Measurements from ENCODE around the gene CTNND2. TPM values are rescaled to one million over a fixed set of nuclear protein-coding genes. Genes with fewer than 3 reads are reported as not detected.
"Not testable (repeated sequence)": the region's sequence is repeated elsewhere in the genome, so short reads cannot be mapped to it uniquely, and the experiment has no call there.

Gene CTNND2
- total and polyA plus RNA-seq, 2 donors (not counting 1 experiment from before 2014, with no cell fraction given), result not detected

DNA sequence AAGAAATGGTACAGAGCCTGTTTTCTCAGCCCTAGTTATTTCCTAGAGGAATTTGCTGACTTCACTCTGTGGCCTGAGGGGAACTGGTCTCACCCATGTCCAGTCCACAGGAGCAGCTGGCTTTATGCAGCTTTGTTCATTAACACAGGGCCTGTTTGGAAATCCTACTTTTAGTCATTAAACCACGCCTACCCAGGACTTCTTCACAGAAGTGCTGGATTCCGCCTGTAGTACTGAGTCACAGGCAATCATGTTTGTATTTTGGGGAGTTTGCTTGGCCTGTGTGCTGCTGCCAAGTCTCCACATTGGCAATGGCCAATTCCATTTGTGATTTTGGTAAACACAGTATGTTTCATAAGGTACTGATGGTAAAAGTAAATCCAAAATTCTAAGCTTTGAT is 52.8 kb downstream of the CTNND2 start:
- ChIA-PET POLR2A (no interaction called here), CTCF (interaction anchor here (0.6 kb wide), 1 partner anchor 37 kb away, joined by 3 read pairs; no protein-coding TSS in a partner anchor)
- intact Hi-C loops (cut with micrococcal nuclease), result no loop called here
- Mint-ChIP-seq H3K9me3 (ENCODE audit: insufficient read depth) (no peaks in the 10 kb centered on the region), H3K4me3 (no peak overlapping the region), H3K4me1 (no peaks in the 10 kb centered on the region), H3K27ac (no peak overlapping the region), H3K27me3 (no peaks in the 10 kb centered on the region)
- no peaks in the 10 kb centered on the region for H3K27me3 ChIP-seq (replicated peaks in 1 of 4; ENCODE audit: control extremely low read depth in 1 of 4, control insufficient read depth in 3 of 4, insufficient read depth in 4 of 4, low read length in 3 of 4)
- H3K9me3 ChIP-seq (ENCODE audit: control extremely low read depth in 1 of 3, control insufficient read depth in 2 of 3, insufficient read depth in 1 of 3, low read length in 2 of 3), result no peaks in the 10 kb centered on the region
- no peak overlapping the region for H2AFZ ChIP-seq (ENCODE audit: insufficient read depth, low read depth, low read length, poor library complexity, severe bottlenecking)
- H3K9ac ChIP-seq (ENCODE audit: low read length), result no peak overlapping the region
- DNase-seq (no peak), ATAC-seq (ENCODE audit: low read depth) (no peak)
- no peaks in the 10 kb centered on the region for H3K79me2 ChIP-seq (ENCODE audit: control insufficient read depth, insufficient read depth, low read length)
- no peak overlapping the region for H3K27ac ChIP-seq (ENCODE audit: low read length in 2 of 2)
- 83% methylated on average over 1 of the region's 2 CpGs for WGBS (ENCODE audit: insufficient coverage)
- no peaks in the 10 kb centered on the region for H4K20me1 ChIP-seq (ENCODE audit: control insufficient read depth, insufficient read depth, low read length, poor library complexity, severe bottlenecking)
- H3K36me3 ChIP-seq (replicated peaks in 1 of 2; ENCODE audit: control extremely low read depth in 1 of 2, control insufficient read depth in 1 of 2, extremely low read depth in 1 of 2, insufficient read depth in 2 of 2, low read length in 1 of 2), result no peaks in the 10 kb centered on the region
- H3K4me2 ChIP-seq (replicated peaks; ENCODE audit: low read depth, low read length, poor library complexity, severe bottlenecking), result no peak overlapping the region
- no peak for TF ChIP-seq EZH2 (IDR thresholded peaks at IDR 0.05; ENCODE audit: borderline replicate concordance, insufficient read depth, low read depth, low read length, poor library complexity, severe bottlenecking)
- TF ChIP-seq, protein P1, sequence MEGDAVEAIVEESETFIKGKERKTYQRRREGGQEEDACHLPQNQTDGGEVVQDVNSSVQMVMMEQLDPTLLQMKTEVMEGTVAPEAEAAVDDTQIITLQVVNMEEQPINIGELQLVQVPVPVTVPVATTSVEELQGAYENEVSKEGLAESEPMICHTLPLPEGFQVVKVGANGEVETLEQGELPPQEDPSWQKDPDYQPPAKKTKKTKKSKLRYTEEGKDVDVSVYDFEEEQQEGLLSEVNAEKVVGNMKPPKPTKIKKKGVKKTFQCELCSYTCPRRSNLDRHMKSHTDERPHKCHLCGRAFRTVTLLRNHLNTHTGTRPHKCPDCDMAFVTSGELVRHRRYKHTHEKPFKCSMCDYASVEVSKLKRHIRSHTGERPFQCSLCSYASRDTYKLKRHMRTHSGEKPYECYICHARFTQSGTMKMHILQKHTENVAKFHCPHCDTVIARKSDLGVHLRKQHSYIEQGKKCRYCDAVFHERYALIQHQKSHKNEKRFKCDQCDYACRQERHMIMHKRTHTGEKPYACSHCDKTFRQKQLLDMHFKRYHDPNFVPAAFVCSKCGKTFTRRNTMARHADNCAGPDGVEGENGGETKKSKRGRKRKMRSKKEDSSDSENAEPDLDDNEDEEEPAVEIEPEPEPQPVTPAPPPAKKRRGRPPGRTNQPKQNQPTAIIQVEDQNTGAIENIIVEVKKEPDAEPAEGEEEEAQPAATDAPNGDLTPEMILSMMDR (IDR thresholded peaks at IDR 0.05), result no peak
- H3K4me3 ChIP-seq (ENCODE audit: control extremely low read depth in 1 of 5, extremely low read depth in 1 of 5, insufficient read depth in 1 of 5, low read depth in 2 of 5, low read length in 4 of 5), result no peak overlapping the region
- H3K4me1 ChIP-seq (ENCODE audit: control insufficient read depth in 2 of 2, insufficient read depth in 2 of 2, low read length in 2 of 2), result no peaks in the 10 kb centered on the region

DNA sequence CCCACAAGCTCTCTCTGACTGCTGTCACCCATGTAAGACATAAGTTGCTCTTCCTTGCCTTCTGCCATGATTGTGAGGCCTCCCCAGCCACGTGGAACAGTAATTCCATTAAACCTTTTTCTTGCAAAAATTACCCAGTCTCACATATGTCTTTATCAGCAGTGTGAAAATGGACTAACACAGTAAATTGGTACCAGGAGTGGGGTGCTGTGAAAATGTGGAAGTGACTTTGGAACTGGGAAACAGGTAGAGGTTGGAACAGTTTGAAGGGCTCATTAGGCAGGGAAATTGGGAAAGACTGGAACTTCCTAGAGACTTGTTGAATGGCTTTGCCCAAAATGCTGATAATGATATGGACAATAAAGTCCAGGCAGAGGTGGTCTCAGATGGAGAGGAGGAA is 75.7 kb downstream of the CTNND2 start:
- H4K20me1 ChIP-seq (ENCODE audit: control insufficient read depth, insufficient read depth, low read length, poor library complexity, severe bottlenecking); H3K27me3 Mint-ChIP-seq; H3K4me3 Mint-ChIP-seq; intact Hi-C loops (cut with micrococcal nuclease); H3K79me2 ChIP-seq (ENCODE audit: control insufficient read depth, insufficient read depth, low read length); H3K36me3 ChIP-seq (replicated peaks in 1 of 2; ENCODE audit: control extremely low read depth in 1 of 2, control insufficient read depth in 1 of 2, extremely low read depth in 1 of 2, insufficient read depth in 2 of 2, low read length in 1 of 2); DNase-seq; H3K4me1 Mint-ChIP-seq; H3K9ac ChIP-seq (ENCODE audit: low read length); H3K4me2 ChIP-seq (replicated peaks; ENCODE audit: low read depth, low read length, poor library complexity, severe bottlenecking); CTCF ChIA-PET; H2AFZ ChIP-seq (ENCODE audit: insufficient read depth, low read depth, low read length, poor library complexity, severe bottlenecking); POLR2A ChIA-PET; H3K27ac Mint-ChIP-seq; H3K27me3 ChIP-seq (replicated peaks in 1 of 4; ENCODE audit: control extremely low read depth in 1 of 4, control insufficient read depth in 3 of 4, insufficient read depth in 4 of 4, low read length in 3 of 4); H3K4me1 ChIP-seq (ENCODE audit: control insufficient read depth in 2 of 2, insufficient read depth in 2 of 2, low read length in 2 of 2); ATAC-seq (ENCODE audit: low read depth); H3K4me3 ChIP-seq (ENCODE audit: control extremely low read depth in 1 of 5, extremely low read depth in 1 of 5, insufficient read depth in 1 of 5, low read depth in 2 of 5, low read length in 4 of 5); H3K27ac ChIP-seq (ENCODE audit: low read length in 2 of 2): not testable (repeated sequence)
- H3K9me3 Mint-ChIP-seq (ENCODE audit: insufficient read depth), result peaks cover 12% of the 10 kb centered on the region
- no CpG with 5 or more reads among the region's 1 CpG for WGBS (ENCODE audit: insufficient coverage)
- peaks cover 2 to 15% (median 10%) of the 10 kb centered on the region in 3 donors for H3K9me3 ChIP-seq (ENCODE audit: control extremely low read depth in 1 of 3, control insufficient read depth in 2 of 3, insufficient read depth in 1 of 3, low read length in 2 of 3)
